ENCODE measurements around the gene CHD3.
"Not testable (repeated sequence)": the region's sequence is repeated elsewhere in the genome, so short reads cannot be mapped to it uniquely, and the experiment has no call there.

The CHD3 gene

GRCh38 chr17:7940034-7940433 is 51.4 kb downstream of the CHD3 start:
- DNase-seq: no peak

GRCh38 chr17:7940743-7941142 is 52.2 kb downstream of the CHD3 start:
- DNase-seq: no peak

- DNase-seq: no peak
These were observed 54.7 kb downstream of the CHD3 start for GRCh38 chr17:7943291-7943690.

GRCh38 chr17:7944326-7944725 is 55.7 kb downstream of the CHD3 start:
- DNase-seq: no peak

GRCh38 chr17:7945651-7946050 is 57.1 kb downstream of the CHD3 start:
- DNase-seq: no peak

GRCh38 chr17:7946441-7946840 is 57.9 kb downstream of the CHD3 start:
- DNase-seq: no peak

- no peak for DNase-seq
These were observed 59.1 kb downstream of the CHD3 start for GRCh38 chr17:7947651-7948050.

GRCh38 chr17:7950578-7950977 is 62.0 kb downstream of the CHD3 start:
- no peak for DNase-seq

GRCh38 chr17:7951143-7951792 is 62.7 kb downstream of the CHD3 start:
- DNase-seq: no peak

- DNase-seq: not testable (repeated sequence)
These were observed 64.7 kb downstream of the CHD3 start for GRCh38 chr17:7953266-7953665.

GRCh38 chr17:7955414-7956227 is 67.0 kb downstream of the CHD3 start:
- no peak for DNase-seq

GRCh38 chr17:7956228-7956965 is 67.8 kb downstream of the CHD3 start:
- DNase-seq: no peak

- no peak for DNase-seq
These were observed 71.1 kb downstream of the CHD3 start for GRCh38 chr17:7959503-7960253.

GRCh38 chr17:7961421-7961820 is 72.8 kb downstream of the CHD3 start:
- DNase-seq: no peak
